ENCODE results near the gene PPME1.

The PPME1 gene

GRCh38 chr11:74162681-74163467 is 8.2 kb upstream of the PPME1 start:
- no peak for DNase-seq

- no peak for DNase-seq
Measured at GRCh38 chr11:74168838-74169237, 2.3 kb upstream of the PPME1 start.

GRCh38 chr11:74169738-74170458 is 1.2 kb upstream of the PPME1 start:
- no peak for DNase-seq

- no peak for DNase-seq
Measured at GRCh38 chr11:74171630-74171968, 510 bp downstream of the PPME1 start.

GRCh38 chr11:74171997-74172396 is 908 bp downstream of the PPME1 start:
- no peak for DNase-seq

GRCh38 chr11:74175920-74176319 is 4.8 kb downstream of the PPME1 start:
- no peak for DNase-seq

- no peak for DNase-seq
Measured at GRCh38 chr11:74179234-74180052, 8.4 kb downstream of the PPME1 start.

GRCh38 chr11:74182635-74183034 is 11.5 kb downstream of the PPME1 start:
- DNase-seq: no peak

GRCh38 chr11:74185285-74185684 is 14.2 kb downstream of the PPME1 start:
- no peak for DNase-seq

GRCh38 chr11:74185695-74186094 is 14.6 kb downstream of the PPME1 start:
- DNase-seq: no peak

GRCh38 chr11:74195828-74196227 is 24.7 kb downstream of the PPME1 start:
- no peak for DNase-seq

GRCh38 chr11:74196781-74197486 is 25.8 kb downstream of the PPME1 start:
- DNase-seq: no peak

GRCh38 chr11:74203966-74204365 is 32.9 kb downstream of the PPME1 start:
- no peak for DNase-seq

GRCh38 chr11:74204701-74205100 is 33.6 kb downstream of the PPME1 start:
- DNase-seq: no peak

GRCh38 chr11:74205181-74205580 is 34.1 kb downstream of the PPME1 start:
- no peak for DNase-seq

GRCh38 chr11:74206746-74207145 is 35.7 kb downstream of the PPME1 start:
- no peak for DNase-seq

GRCh38 chr11:74208507-74208906 is 37.4 kb downstream of the PPME1 start:
- DNase-seq: no peak

- no peak for DNase-seq
Measured at GRCh38 chr11:74212533-74212932, 41.4 kb downstream of the PPME1 start.

- DNase-seq: no peak
Measured at GRCh38 chr11:74220376-74220775, 49.3 kb downstream of the PPME1 start.

- DNase-seq: no peak
Measured at GRCh38 chr11:74221816-74222215, 50.7 kb downstream of the PPME1 start.

- DNase-seq: no peak
Measured at GRCh38 chr11:74225565-74225964, 54.5 kb downstream of the PPME1 start.

GRCh38 chr11:74226907-74227306 is 55.8 kb downstream of the PPME1 start:
- no peak for DNase-seq
